ENCODE data around the gene GABBR2. TPM values are rescaled to one million over a fixed set of nuclear protein-coding genes. Genes with fewer than 3 reads are reported as not detected.

Gene GABBR2
- total and polyA plus RNA-seq, 2 experiments from 2014 or later = 0.89 to 1.3 TPM

DNA sequence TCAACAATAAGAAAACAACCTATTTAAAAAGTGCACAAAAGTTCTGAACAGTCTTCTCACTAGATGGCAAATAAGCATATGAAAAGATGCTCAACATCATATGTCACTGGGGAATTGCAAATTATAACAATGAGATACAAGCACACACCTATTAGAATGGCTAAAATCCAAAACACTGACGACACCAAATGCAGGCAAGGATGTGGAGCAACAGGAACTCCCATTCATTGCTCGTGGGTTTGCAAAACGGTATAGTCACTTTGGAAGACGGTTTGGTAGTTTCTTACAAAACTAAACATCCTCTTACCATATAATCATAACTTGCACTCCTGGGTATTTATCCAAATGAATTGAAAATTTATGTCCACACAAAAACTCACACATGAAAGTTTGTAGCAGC, 352.4 kb downstream of the GABBR2 start:
- Mint-ChIP-seq H3K4me1 (0 out of 3 replicates have a peak, but pooled peaks cover 3% of the 10 kb centered on the region), H3K36me3 (ENCODE audit: low read depth) (no peaks in the 10 kb centered on the region; the same call in 2 of the 3 replicates), H3K27me3 (ENCODE audit: insufficient read depth, low read depth, poor library complexity) (peaks cover 8% of the 10 kb centered on the region), H3K27ac (no peak overlapping the region), H3K4me3 (no peak overlapping the region), H3K9me3 (peaks cover 6% of the 10 kb centered on the region; the same call in 2 of the 3 replicates)
- ATAC-seq = no peak
- no peaks in the 10 kb centered on the region for H3K27me3 ChIP-seq (ENCODE audit: insufficient read depth)
- H3K36me3 ChIP-seq (ENCODE audit: insufficient read depth) = no peaks in the 10 kb centered on the region
- H3F3A ChIP-seq (replicated peaks; ENCODE audit: low read depth) = no peaks in the 10 kb centered on the region
- peaks cover 11% of the 10 kb centered on the region for H3K9me2 ChIP-seq (ENCODE audit: insufficient read depth)
- no peaks in the 10 kb centered on the region for H4K20me1 ChIP-seq (replicated peaks; ENCODE audit: insufficient read depth)
- DNase-seq (ENCODE audit: low spot score) = no peak
- no peaks in the 10 kb centered on the region for H3K4me1 ChIP-seq (ENCODE audit: insufficient read depth)
- H3K27ac ChIP-seq (ENCODE audit: low read depth) = no peak overlapping the region
- no peak overlapping the region for H3K4me3 ChIP-seq
- no peaks in the 10 kb centered on the region for H3K79me2 ChIP-seq (replicated peaks; ENCODE audit: insufficient read depth)
- TF ChIP-seq CTCF (conservative IDR thresholded peaks at IDR 0.05; ENCODE audit: low read depth in 2 of 2) (no peak), CREB1 (CRISPR knock-in tag; IDR thresholded peaks at IDR 0.05; ENCODE audit: low read depth) (no peak)
- TF ChIP-seq, protein P1, sequence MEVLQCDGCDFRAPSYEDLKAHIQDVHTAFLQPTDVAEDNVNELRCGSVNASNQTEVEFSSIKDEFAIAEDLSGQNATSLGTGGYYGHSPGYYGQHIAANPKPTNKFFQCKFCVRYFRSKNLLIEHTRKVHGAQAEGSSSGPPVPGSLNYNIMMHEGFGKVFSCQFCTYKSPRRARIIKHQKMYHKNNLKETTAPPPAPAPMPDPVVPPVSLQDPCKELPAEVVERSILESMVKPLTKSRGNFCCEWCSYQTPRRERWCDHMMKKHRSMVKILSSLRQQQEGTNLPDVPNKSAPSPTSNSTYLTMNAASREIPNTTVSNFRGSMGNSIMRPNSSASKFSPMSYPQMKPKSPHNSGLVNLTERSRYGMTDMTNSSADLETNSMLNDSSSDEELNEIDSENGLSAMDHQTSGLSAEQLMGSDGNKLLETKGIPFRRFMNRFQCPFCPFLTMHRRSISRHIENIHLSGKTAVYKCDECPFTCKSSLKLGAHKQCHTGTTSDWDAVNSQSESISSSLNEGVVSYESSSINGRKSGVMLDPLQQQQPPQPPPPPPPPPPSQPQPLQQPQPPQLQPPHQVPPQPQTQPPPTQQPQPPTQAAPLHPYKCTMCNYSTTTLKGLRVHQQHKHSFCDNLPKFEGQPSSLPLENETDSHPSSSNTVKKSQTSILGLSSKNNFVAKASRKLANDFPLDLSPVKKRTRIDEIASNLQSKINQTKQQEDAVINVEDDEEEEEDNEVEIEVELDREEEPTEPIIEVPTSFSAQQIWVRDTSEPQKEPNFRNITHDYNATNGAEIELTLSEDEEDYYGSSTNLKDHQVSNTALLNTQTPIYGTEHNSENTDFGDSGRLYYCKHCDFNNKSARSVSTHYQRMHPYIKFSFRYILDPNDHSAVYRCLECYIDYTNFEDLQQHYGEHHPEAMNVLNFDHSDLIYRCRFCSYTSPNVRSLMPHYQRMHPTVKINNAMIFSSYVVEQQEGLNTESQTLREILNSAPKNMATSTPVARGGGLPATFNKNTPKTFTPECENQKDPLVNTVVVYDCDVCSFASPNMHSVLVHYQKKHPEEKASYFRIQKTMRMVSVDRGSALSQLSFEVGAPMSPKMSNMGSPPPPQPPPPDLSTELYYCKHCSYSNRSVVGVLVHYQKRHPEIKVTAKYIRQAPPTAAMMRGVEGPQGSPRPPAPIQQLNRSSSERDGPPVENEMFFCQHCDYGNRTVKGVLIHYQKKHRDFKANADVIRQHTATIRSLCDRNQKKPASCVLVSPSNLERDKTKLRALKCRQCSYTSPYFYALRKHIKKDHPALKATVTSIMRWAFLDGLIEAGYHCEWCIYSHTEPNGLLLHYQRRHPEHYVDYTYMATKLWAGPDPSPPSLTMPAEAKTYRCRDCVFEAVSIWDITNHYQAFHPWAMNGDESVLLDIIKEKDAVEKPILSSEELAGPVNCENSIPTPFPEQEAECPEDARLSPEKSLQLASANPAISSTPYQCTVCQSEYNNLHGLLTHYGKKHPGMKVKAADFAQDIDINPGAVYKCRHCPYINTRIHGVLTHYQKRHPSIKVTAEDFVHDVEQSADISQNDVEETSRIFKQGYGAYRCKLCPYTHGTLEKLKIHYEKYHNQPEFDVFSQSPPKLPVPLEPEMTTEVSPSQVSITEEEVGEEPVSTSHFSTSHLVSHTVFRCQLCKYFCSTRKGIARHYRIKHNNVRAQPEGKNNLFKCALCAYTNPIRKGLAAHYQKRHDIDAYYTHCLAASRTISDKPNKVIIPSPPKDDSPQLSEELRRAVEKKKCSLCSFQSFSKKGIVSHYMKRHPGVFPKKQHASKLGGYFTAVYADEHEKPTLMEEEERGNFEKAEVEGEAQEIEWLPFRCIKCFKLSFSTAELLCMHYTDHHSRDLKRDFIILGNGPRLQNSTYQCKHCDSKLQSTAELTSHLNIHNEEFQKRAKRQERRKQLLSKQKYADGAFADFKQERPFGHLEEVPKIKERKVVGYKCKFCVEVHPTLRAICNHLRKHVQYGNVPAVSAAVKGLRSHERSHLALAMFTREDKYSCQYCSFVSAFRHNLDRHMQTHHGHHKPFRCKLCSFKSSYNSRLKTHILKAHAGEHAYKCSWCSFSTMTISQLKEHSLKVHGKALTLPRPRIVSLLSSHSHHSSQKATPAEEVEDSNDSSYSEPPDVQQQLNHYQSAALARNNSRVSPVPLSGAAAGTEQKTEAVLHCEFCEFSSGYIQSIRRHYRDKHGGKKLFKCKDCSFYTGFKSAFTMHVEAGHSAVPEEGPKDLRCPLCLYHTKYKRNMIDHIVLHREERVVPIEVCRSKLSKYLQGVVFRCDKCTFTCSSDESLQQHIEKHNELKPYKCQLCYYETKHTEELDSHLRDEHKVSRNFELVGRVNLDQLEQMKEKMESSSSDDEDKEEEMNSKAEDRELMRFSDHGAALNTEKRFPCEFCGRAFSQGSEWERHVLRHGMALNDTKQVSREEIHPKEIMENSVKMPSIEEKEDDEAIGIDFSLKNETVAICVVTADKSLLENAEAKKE (CRISPR knock-in tag; IDR thresholded peaks at IDR 0.05) = no peak
- H2AFZ ChIP-seq = no peak overlapping the region
- no peak overlapping the region for H3K4me2 ChIP-seq

GRCh38 chr9:98351370-98351769, 357.4 kb downstream of the GABBR2 start:
- no peaks in the 10 kb centered on the region for H3K27me3 ChIP-seq (ENCODE audit: insufficient read depth)
- Mint-ChIP-seq H3K27me3 (ENCODE audit: insufficient read depth, low read depth, poor library complexity) (peaks cover 2% of the 10 kb centered on the region), H3K4me3 (no peak overlapping the region), H3K4me1 (no peaks in the 10 kb centered on the region), H3K9me3 (peaks cover 6% of the 10 kb centered on the region; the same call in 2 of the 3 replicates), H3K36me3 (ENCODE audit: low read depth) (no peaks in the 10 kb centered on the region), H3K27ac (no peak overlapping the region)
- no peak overlapping the region for H3K4me3 ChIP-seq
- no peaks in the 10 kb centered on the region for H3K79me2 ChIP-seq (replicated peaks; ENCODE audit: insufficient read depth)
- no peaks in the 10 kb centered on the region for H4K20me1 ChIP-seq (replicated peaks; ENCODE audit: insufficient read depth)
- no peaks in the 10 kb centered on the region for H3F3A ChIP-seq (replicated peaks; ENCODE audit: low read depth)
- no peaks in the 10 kb centered on the region for H3K4me1 ChIP-seq (ENCODE audit: insufficient read depth)
- H3K4me2 ChIP-seq = no peak overlapping the region
- ATAC-seq (no peak), DNase-seq (ENCODE audit: low spot score) (no peak)
- no peak overlapping the region for H2AFZ ChIP-seq
- no peak overlapping the region for H3K27ac ChIP-seq (ENCODE audit: low read depth)
- peaks cover 11% of the 10 kb centered on the region for H3K9me2 ChIP-seq (ENCODE audit: insufficient read depth)
- no peaks in the 10 kb centered on the region for H3K36me3 ChIP-seq (ENCODE audit: insufficient read depth)
- TF ChIP-seq, protein P1 (CRISPR knock-in tag; IDR thresholded peaks at IDR 0.05) = no peak
- no peak for TF ChIP-seq POLR2AphosphoS5 (IDR thresholded peaks at IDR 0.05; ENCODE audit: low read depth)

Data from GM23338 (cell line).